Measurements from ENCODE around the gene PPM1F. TPM values are rescaled to one million over a fixed set of nuclear protein-coding genes. Genes with fewer than 3 reads are reported as not detected.
A peak's percentile ranks its signal among the peaks of the same experiment; 100 is the strongest.

The PPM1F gene, protein sequence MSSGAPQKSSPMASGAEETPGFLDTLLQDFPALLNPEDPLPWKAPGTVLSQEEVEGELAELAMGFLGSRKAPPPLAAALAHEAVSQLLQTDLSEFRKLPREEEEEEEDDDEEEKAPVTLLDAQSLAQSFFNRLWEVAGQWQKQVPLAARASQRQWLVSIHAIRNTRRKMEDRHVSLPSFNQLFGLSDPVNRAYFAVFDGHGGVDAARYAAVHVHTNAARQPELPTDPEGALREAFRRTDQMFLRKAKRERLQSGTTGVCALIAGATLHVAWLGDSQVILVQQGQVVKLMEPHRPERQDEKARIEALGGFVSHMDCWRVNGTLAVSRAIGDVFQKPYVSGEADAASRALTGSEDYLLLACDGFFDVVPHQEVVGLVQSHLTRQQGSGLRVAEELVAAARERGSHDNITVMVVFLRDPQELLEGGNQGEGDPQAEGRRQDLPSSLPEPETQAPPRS
- 23.5 TPM for total RNA-seq

DNA sequence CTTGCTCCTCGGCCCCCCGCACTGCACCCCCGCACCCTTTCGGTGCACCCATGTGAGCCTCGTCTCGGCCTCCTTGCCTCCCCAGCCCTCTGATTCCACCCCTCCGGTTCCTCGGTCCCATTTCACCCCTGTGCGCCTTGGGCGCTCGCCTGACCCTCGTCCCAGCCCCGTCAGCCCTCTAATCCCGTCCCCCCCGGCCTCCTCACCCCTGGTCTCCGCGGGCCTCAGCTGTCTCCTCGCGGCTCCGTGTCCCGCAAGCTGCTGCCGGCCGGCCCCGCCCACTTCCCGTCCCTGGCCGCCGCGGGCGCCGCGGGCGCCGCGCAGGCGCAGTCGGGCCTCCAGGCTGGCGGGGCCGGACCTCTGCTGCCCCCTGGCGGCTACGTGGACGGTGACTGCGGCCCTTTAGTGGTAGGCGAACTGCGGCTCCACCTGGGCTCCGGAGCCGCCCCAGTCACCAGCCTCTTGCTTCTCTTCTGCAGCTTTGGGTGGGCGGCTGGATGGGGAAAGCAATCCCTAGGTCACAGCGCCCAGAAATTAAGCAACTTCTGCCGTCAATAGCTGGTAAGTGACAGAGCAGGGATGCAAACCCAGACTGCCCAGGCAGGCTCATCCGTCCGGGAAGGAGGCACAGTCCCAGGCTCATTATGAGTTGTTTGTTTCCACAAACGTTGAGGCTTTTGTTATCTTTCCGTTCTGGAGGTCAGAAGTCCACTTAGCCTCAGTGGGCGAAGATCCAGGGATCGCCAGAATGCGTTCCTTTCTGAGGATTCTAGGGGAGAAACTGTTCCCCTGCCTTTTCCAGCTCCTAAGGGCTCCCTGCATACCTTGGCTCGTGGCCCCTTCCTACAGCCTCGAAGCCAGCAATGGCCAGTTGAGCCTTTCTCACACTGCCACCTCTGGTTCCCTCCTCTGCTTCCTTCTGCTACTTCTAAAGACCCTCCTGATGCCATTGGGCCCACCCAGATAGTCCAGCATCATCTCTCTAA is at the start of gene PPM1F:
PPM1F (minus strand) TSS at position 263 of the 986 bp plus-strand sequence. CDS start 6,800 bp downstream, outside the sequence.
- H3K27me3 ChIP-seq (ENCODE audit: insufficient read depth, low read length): no peaks in the 10 kb centered on the region
- peaks cover 38% of the 10 kb centered on the region for H3K4me1 ChIP-seq (ENCODE audit: insufficient read depth, low read length)
- H3K9me3 ChIP-seq (ENCODE audit: low read depth, low read length): no peaks in the 10 kb centered on the region
- peak within 1 kb of the TSS; percentile 61 for H3K4me3 ChIP-seq (ENCODE audit: low read length)

DNA sequence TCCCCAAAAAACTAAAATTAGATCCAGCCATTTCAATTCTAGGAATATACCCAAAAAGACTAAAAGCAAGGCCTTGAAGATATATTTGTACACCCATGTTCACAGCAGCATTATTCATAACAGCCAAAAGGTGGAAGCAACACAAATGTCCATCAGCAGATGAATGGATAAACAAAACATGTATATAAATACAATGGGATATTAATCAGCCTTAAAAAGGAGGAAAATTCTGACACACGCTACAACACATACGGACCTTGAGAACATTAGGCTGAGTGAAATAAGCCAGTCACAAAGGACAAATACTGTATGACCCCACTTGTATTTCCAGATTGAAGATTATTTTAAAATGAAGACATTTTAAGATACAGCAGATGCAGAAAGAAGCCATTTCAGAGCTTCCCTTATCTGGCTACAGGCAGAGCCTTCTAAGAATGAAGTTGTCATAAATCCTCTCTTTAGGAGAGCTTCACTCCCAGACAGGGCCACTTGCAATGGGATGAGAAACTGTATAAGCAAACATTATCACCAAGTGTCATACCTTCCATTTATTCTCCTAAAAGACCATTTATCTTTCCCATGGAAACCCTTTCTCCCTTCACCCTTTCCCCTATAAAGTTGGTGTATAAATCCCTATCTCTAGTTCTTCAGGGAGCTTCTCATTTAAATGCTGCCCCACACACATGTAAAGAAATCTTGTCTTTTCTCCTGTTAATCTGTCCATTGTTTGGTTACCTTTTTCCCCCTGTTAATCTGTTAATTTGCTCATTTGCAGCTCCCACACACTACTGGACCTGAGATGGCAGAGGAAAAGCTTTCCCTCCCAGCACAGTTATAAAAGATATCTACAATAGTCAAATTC is 49.2 kb upstream of the PPM1F start:
- no peaks in the 10 kb centered on the region for H3K4me1 ChIP-seq (ENCODE audit: insufficient read depth, low read length)
- H3K9me3 ChIP-seq (ENCODE audit: low read depth, low read length): no peaks in the 10 kb centered on the region
- no peaks in the 10 kb centered on the region for H3K27me3 ChIP-seq (ENCODE audit: insufficient read depth, low read length)
- H3K4me3 ChIP-seq (ENCODE audit: low read length): no peak overlapping the region

DNA sequence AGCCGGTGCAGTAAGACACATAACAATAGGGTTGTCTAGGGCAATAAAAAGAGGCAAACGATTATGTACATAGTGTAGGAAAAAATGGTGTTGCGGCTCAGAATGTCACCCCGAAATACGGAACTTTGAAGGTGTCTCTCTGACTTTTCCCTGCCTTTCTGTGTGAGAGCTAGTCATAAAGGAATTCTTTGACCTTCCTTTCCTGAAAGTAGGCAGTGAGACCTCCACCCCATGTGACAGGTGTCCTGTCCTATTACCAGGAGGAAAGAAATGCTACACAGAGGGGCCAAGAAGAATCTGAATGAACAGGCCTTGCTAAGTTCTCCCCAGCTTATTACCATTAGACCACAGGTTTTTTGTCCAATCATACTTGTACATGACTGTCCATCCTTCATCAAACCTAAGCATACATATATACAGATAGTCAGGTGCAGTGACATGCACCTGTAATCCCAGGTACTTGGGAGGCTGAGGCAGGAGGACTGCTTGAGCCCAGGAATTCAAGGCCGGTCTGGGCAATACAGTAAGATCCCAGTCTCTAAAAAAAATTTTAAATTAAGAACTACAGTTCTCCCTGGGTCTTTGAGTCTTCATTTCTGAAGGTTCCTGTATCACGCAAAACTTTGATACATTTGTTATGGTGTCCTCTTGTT is 46.1 kb upstream of the PPM1F start:
- Histone ChIP-seq H3K9me3 (ENCODE audit: low read depth, low read length) (no peaks in the 10 kb centered on the region), H3K27me3 (ENCODE audit: insufficient read depth, low read length) (no peaks in the 10 kb centered on the region), H3K4me1 (ENCODE audit: insufficient read depth, low read length) (no peaks in the 10 kb centered on the region), H3K4me3 (ENCODE audit: low read length) (no peak overlapping the region)

DNA sequence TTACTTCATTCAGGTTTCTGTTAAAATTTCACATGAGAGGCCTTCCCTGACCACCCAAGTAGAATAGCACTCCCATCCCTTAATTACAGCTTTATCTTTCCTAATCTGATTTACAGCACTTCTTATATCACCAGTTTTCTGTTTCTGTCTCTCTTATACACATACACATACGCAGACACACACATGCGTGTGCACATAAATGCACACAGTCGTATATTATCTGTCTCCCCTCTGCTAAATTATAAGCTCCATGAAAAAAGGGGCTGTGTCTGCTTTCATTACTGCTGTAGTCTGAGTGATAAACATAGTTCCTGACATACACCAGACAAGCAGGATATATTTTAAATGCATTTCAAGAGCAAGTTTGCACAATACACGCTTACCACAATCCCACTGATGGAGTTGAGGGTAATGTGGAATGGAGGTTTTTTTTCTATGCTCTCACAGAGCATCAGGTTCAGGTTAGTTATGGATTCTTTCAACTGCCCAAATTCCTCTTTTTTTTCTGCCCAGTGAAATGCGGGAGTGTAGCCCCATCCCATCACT is 43.6 kb upstream of the PPM1F start:
- H3K9me3 ChIP-seq (ENCODE audit: low read depth, low read length): no peaks in the 10 kb centered on the region
- H3K27me3 ChIP-seq (ENCODE audit: insufficient read depth, low read length): no peaks in the 10 kb centered on the region
- no peak overlapping the region for H3K4me3 ChIP-seq (ENCODE audit: low read length)

DNA sequence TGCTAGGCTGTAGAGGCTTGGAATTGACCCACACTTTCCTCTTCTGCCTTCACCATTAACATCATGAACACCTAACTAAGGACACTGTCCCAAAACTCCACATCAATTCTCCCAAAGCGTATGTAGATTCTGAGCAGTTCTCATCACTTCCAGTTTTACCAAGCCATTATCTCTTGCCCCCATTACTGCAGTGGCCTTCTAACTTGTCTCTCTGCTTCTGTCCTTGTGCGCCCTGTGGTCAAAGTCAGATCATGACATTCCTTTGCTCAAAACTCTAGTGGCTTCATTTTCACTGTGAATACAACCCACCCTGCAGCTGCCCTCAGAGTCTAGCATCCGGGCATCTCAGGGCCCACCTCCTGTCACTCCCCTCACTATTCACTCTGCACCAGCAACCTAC is 43.0 kb upstream of the PPM1F start:
- H3K9me3 ChIP-seq (ENCODE audit: low read depth, low read length): no peaks in the 10 kb centered on the region
- no peaks in the 10 kb centered on the region for H3K4me1 ChIP-seq (ENCODE audit: insufficient read depth, low read length)
- H3K27me3 ChIP-seq (ENCODE audit: insufficient read depth, low read length): no peaks in the 10 kb centered on the region
- H3K4me3 ChIP-seq (ENCODE audit: low read length): no peak overlapping the region

More for the DNA sequence above, 43.6 kb upstream of the PPM1F start:
- no peaks in the 10 kb centered on the region for H3K4me1 ChIP-seq (ENCODE audit: insufficient read depth, low read length)

DNA sequence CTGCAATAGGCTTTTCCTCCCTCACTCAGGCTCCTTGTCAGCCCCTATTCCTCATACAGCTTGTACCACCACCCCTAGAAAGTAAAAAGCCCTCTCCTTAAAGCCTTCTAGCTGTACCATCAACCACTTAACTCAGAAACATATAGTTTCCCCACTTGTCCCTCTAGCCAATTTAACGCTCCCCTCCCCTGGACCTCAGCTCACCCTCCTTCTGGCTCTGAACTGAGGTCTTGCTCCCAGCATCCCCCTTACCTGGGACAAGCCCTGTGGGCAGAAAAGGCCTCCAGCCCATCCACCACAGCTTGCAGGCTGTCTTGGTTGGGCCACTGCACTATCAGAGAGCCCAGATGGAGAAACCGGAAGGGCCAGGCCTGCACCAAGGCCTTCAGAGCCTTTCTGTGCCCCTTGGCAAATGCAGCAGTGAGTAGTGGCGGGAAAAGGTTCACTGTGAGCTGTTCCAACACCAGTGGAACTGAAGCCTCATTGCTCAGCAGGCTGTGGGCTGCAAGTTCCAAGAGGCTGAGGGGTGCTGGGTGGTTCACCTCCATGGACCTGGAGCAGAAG is 42.3 kb upstream of the PPM1F start:
- H3K27me3 ChIP-seq (ENCODE audit: insufficient read depth, low read length): no peaks in the 10 kb centered on the region
- no peaks in the 10 kb centered on the region for H3K9me3 ChIP-seq (ENCODE audit: low read depth, low read length)
- H3K4me3 ChIP-seq (ENCODE audit: low read length): no peak overlapping the region

DNA sequence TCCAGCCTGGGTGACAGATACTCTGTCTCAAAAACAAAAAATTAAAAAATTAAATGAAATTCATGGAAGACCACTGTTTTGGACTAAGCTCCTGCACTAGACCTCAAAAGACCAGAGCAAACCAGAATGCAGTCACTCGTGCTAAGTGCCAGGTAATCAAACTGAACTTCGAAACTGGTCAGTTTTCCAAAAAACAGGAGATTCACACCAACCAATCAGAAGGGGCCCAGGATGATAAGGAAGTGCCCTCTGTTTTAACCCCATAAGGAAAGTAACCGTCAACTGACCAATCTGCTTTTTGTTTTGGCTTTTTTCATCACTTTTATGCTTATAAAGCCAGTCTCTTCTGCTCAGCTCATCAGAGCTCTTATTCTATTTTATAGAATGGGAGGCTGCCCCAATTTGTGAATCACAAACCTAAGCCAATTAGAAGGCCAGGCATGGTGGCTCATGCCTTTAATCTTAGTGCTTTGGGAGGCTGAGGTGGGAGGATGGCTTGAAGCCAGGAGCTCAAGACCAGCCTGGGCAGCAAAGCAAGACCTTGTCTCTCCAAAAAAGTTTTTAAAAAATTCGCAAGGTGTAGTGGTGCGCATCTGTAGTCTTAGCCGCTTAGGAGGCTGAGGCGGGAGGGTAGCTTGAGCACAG is 40.1 kb upstream of the PPM1F start:
- H3K27me3 ChIP-seq (ENCODE audit: insufficient read depth, low read length): no peaks in the 10 kb centered on the region

More for the DNA sequence above, 42.3 kb upstream of the PPM1F start:
- H3K4me1 ChIP-seq (ENCODE audit: insufficient read depth, low read length): no peaks in the 10 kb centered on the region

DNA sequence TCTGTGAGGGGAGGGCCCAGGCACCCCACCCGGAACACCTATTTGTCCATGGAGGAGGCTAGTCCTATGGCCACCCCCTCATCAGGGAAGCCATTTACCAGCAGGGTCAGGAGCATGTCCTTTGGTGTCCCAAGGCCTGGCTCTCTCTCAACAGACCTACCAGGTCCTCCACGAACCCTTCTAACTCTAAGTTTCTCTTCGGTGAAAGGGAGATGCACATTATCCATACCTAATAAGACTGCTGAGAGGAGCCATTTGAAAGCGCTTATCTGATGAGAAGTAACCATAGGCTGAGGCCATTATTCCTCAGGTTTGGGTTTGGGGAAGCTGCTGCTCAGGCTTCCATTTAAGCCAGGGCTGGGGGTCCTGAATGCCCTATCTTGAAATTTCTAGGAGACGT is 39.1 kb upstream of the PPM1F start:
- Histone ChIP-seq H3K4me1 (ENCODE audit: insufficient read depth, low read length) (no peaks in the 10 kb centered on the region), H3K27me3 (ENCODE audit: insufficient read depth, low read length) (no peaks in the 10 kb centered on the region), H3K9me3 (ENCODE audit: low read depth, low read length) (no peaks in the 10 kb centered on the region), H3K4me3 (ENCODE audit: low read length) (no peak overlapping the region)

More for the DNA sequence above, 40.1 kb upstream of the PPM1F start:
- no peaks in the 10 kb centered on the region for H3K4me1 ChIP-seq (ENCODE audit: insufficient read depth, low read length)
- no peaks in the 10 kb centered on the region for H3K9me3 ChIP-seq (ENCODE audit: low read depth, low read length)
- no peak overlapping the region for H3K4me3 ChIP-seq (ENCODE audit: low read length)

DNA sequence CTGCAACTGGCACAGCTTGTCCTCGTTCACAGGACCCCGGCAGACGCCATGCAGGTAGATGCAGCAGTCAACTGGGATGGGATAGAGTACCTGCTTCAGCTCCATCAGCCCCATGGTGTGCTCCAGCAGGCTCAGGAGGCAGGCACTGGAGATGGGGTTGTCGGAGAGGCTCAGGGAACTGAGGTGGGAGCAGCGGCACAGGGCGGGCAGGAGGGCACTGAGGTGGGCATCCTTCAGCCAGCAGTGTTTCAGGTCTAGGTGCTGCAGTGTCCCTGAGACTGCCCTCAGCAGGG is 38.6 kb upstream of the PPM1F start:
- no peak overlapping the region for H3K4me3 ChIP-seq (ENCODE audit: low read length)
- H3K4me1 ChIP-seq (ENCODE audit: insufficient read depth, low read length): no peaks in the 10 kb centered on the region
- no peaks in the 10 kb centered on the region for H3K27me3 ChIP-seq (ENCODE audit: insufficient read depth, low read length)
- H3K9me3 ChIP-seq (ENCODE audit: low read depth, low read length): no peaks in the 10 kb centered on the region

DNA sequence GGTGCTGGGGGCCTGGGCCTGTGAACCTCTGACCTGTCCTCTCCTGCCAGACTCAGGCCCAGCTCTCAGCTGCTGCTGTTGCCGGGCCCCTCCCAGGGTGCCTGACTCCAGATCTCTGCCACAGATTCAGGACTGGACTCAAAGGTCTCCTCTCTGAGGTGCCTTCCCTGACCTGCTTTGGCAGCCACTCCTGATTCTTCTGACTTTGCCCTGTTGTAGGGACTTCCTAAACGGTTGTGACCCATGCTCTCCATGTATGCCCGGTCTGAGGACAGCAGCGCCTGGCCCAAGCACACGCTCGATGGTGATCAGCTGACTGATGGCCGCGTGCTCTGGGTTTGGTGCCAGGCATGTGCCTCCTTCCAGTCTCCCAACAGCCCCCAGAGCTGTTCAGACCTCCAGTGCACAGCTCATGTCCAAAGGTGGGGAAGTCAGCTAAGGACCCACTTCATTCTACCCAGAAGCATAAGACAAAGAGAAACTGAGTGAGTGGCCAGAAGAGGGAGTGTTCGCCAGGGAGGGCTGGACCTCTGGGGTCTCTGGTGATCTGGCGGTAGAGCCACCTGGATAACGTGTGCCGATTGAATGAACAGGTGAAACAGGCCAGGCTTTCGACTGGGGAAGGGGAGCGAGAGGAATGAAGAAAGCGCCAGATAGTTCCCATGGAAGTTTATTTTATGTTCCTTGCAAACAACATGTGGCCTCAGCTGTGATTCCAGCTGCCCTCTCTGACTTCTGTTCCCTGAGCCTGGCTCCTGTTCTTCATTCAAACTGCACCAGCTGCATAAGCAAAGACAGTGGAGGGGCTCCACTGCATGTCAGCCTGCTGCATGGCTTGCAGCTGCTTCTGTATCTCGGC is 38.0 kb upstream of the PPM1F start:
- no peaks in the 10 kb centered on the region for H3K4me1 ChIP-seq (ENCODE audit: insufficient read depth, low read length)
- H3K27me3 ChIP-seq (ENCODE audit: insufficient read depth, low read length): no peaks in the 10 kb centered on the region
- H3K4me3 ChIP-seq (ENCODE audit: low read length): no peak overlapping the region
- no peaks in the 10 kb centered on the region for H3K9me3 ChIP-seq (ENCODE audit: low read depth, low read length)

DNA sequence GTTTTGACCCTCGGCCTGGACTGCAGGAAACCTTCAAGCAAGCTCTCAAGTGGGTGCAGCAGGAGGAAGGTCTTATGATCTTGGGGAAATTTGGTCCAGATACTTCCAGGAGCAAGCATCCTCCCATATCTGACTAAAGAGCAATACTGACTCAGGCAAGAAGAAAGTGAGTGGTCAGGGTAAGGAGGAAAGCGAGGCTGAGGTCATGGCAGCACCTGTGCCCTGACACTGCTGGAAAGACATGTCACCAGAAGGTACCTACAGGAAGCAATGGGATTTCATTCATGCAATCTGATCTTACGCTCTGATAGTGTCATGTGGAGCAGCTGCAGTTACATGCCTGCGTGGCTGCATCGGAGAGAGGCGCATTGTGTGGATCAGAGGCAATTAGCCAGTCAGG is 36.4 kb upstream of the PPM1F start:
- H3K4me3 ChIP-seq (ENCODE audit: low read length): no peak overlapping the region
- no peaks in the 10 kb centered on the region for H3K9me3 ChIP-seq (ENCODE audit: low read depth, low read length)
- no peaks in the 10 kb centered on the region for H3K4me1 ChIP-seq (ENCODE audit: insufficient read depth, low read length)
- H3K27me3 ChIP-seq (ENCODE audit: insufficient read depth, low read length): no peaks in the 10 kb centered on the region

DNA sequence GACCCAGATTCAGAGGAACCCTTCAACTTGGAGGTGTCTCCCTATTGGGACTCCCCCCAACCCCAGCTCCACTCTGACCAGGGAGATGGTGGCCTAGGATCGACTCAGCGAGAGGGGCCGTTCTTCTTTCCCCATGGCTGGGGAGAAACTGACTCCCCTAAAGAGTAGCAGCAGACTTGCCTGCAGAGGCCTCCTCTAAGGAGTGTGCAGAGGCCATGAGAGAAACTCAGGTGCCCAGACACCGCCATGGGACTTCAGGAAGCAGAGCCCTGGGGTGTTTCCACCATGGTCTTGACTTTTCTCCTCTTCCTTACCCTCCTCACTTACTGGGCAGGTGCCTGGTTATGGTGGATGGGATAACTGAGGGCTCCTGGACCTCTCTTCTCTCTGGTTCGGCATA is 32.6 kb upstream of the PPM1F start:
- Histone ChIP-seq H3K4me1 (ENCODE audit: insufficient read depth, low read length) (peaks cover 17% of the 10 kb centered on the region), H3K4me3 (ENCODE audit: low read length) (no peak overlapping the region), H3K27me3 (ENCODE audit: insufficient read depth, low read length) (no peaks in the 10 kb centered on the region), H3K9me3 (ENCODE audit: low read depth, low read length) (no peaks in the 10 kb centered on the region)

DNA sequence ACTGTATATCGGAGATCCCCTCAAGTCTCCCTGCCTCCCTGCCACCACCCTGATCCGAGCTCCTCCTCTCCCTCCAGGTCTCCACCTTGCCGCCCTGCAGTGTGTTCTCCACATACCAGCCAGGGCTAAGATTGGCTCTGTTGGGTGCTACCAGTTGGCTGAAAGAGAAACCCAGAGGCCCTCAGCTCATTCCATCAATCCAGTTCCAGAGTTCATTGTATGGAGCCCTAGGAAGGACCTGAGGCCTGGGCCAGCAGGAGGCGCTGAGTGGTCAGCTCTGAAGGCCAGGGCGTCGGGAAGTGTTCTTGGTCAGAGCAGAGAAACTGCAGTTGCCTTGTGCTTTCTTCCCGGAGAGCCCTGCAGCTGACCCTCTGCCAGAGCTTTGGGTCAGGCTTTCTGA is 32.1 kb upstream of the PPM1F start:
- Histone ChIP-seq H3K27me3 (ENCODE audit: insufficient read depth, low read length) (no peaks in the 10 kb centered on the region), H3K4me3 (ENCODE audit: low read length) (no peak overlapping the region), H3K4me1 (ENCODE audit: insufficient read depth, low read length) (peaks cover 17% of the 10 kb centered on the region), H3K9me3 (ENCODE audit: low read depth, low read length) (no peaks in the 10 kb centered on the region)

All from mononuclear cell (primary cell).